Measurements from ENCODE around the gene PTPN11. TPM values are rescaled to one million over a fixed set of nuclear protein-coding genes. Genes with fewer than 3 reads are reported as not detected.

Gene PTPN11
- total and polyA plus RNA-seq, 2 of the 8 experiments (the other 6 are each of a cell fraction or from before 2014, with no cell fraction given), result 28.3 to 133 TPM

- Histone ChIP-seq H4K5ac (ENCODE audit: insufficient read length, low read depth, low read length) (no peak overlapping the region), H3K4me2 (ENCODE audit: insufficient read depth in 1 of 2, low read depth in 2 of 2, low read length in 2 of 2) (no peak overlapping the region), H3K4ac (replicated peaks; ENCODE audit: insufficient read length, low read depth, low read length) (no peak overlapping the region), H4K20me1 (replicated peaks in 1 of 2; ENCODE audit: control insufficient read depth in 1 of 2, insufficient read depth in 2 of 2, low read length in 2 of 2) (no peaks in the 10 kb centered on the region), H2BK12ac (ENCODE audit: low read depth, low read length) (no peak overlapping the region), H2BK120ac (replicated peaks; ENCODE audit: low read depth, low read length) (no peak overlapping the region), H3K4me1 (replicated peaks in 1 of 4; ENCODE audit: control insufficient read depth in 3 of 4, insufficient read depth in 4 of 4, low read length in 3 of 4) (peaks cover 0 to 2% (median 0%) of the 10 kb centered on the region in 4 experiments; a peak in 2 of 7 replicates), H2AK5ac (ENCODE audit: low read depth, low read length) (no peak overlapping the region), H4K8ac (ENCODE audit: extremely low read depth, insufficient read depth, low read length) (no peak overlapping the region), H4K91ac (replicated peaks; ENCODE audit: insufficient read length, low read length) (no peak overlapping the region), H3K23ac (ENCODE audit: insufficient read length) (no peak overlapping the region), H2BK15ac (ENCODE audit: low read length) (no peak overlapping the region), H2BK20ac (ENCODE audit: low read length) (no peak overlapping the region), H2AFZ (ENCODE audit: low read length) (no peak overlapping the region), H3K36me3 (ENCODE audit: control insufficient read depth in 2 of 4, insufficient read depth in 4 of 4, low read length in 3 of 4) (no peaks in the 10 kb centered on the region), H3K79me1 (ENCODE audit: low read depth, low read length) (no peaks in the 10 kb centered on the region), H2BK5ac (ENCODE audit: low read depth, low read length) (no peak overlapping the region), H3K9me3 (ENCODE audit: insufficient read depth in 2 of 2, low read depth in 1 of 2, low read length in 1 of 2) (no peaks in the 10 kb centered on the region), H3K27me3 (replicated peaks in 1 of 4; ENCODE audit: control insufficient read depth in 3 of 4, extremely low read depth in 1 of 4, insufficient read depth in 3 of 4, low read length in 3 of 4) (no peaks in the 10 kb centered on the region), H3K9ac (replicated peaks in 1 of 4; ENCODE audit: extremely low read depth in 1 of 4, low read depth in 3 of 4, low read length in 3 of 4) (no peak overlapping the region), H3K18ac (ENCODE audit: extremely low read depth, low read length) (no peak overlapping the region), H3K14ac (ENCODE audit: insufficient read length) (no peak overlapping the region), H3K56ac (replicated peaks; ENCODE audit: insufficient read length, low read depth, low read length) (no peak overlapping the region), H3K23me2 (ENCODE audit: low read depth, low read length) (no peaks in the 10 kb centered on the region), H3K79me2 (ENCODE audit: control insufficient read depth in 1 of 2, insufficient read depth in 2 of 2, low read length in 2 of 2) (peaks cover 4 to 58% of the 10 kb centered on the region in 2 experiments; a peak in 3 of 4 replicates), H3K4me3 (ENCODE audit: extremely low read depth in 1 of 4, insufficient read depth in 2 of 4, low read depth in 3 of 4, low read length in 4 of 4) (no peak overlapping the region), H3K27ac (ENCODE audit: low read depth, low read length) (no peak overlapping the region)
- DNase-seq (ENCODE audit: low read depth in 1 of 2, low spot score in 2 of 2) (no peak), FAIRE-seq (no peak)
- ChIA-PET CTCF (ENCODE audit: partially characterized antibody) (interaction anchor here (0.7 to 2.9 kb wide), 4 partner anchors 16 to 883 kb away, joined by 3 to 12 read pairs (median 4); no protein-coding TSS in a partner anchor), POLR2A (ENCODE audit: partially characterized antibody) (interaction anchor here (1.3 to 2.0 kb wide), 2 partner anchors 10 to 33 kb away, joined by 3 to 5 read pairs; partner anchors contain the start of gene HECTD4)
- WGBS, 2 experiments (ENCODE audit: extremely low coverage in 1 of 2, insufficient coverage in 1 of 2, insufficient read length in 1 of 2, insufficient replicate concordance in 2 of 2, low coverage in 1 of 2, low lambda C conversion rate in 2 of 2, missing lambda C conversion rate in 1 of 2), result 91% methylated on average over 8 of the region's 8 CpGs; no CpG with 5 or more reads in 1 of the 2 experiments
- TF ChIP-seq MAFK (IDR thresholded peaks at IDR 0.05; ENCODE audit: low read depth, low read length) (no peak), POU5F1 (IDR thresholded peaks at IDR 0.05; ENCODE audit: low read depth, low read length) (no peak), E2F6 (IDR thresholded peaks at IDR 0.05) (no peak), BCL11A (IDR thresholded peaks at IDR 0.05; ENCODE audit: low read depth in 2 of 2, low read length in 2 of 2) (no peak), EZH2 (IDR thresholded peaks at IDR 0.05; ENCODE audit: low read depth, low read length, severe bottlenecking) (no peak), SIRT6 (IDR thresholded peaks at IDR 0.05; ENCODE audit: low read length) (no peak), FOSL1 (IDR thresholded peaks at IDR 0.05; ENCODE audit: insufficient read depth, low read depth, low read length) (no peak), EP300 (IDR thresholded peaks at IDR 0.05; ENCODE audit: borderline replicate concordance in 1 of 2, low read depth in 2 of 2, low read length in 2 of 2) (no peak), SP1 (IDR thresholded peaks at IDR 0.05; ENCODE audit: low read depth, low read length) (no peak), MAX (IDR thresholded peaks at IDR 0.05) (no peak)
Measured at GRCh38 chr12:112370868-112371510, 47.8 kb upstream of the PTPN11 start.
